GM06990 (cell line): ENCODE results near the gene CYP27B1.

Source experiments
- DNase-seq: peaks from one replicate; pipeline ENCODE4 v3.0.0-alpha.2; 2011; ENCODE audit not compliant: insufficient read length; ENCODE audit errors: extremely low read depth
- H3K27me3 ChIP-seq: replicated peaks from 2 replicates; pipeline ENCODE4 v1.6.0; 2011; ENCODE audit warnings: low read length; ENCODE audit not compliant: control insufficient read depth, insufficient read depth
- H3K36me3 ChIP-seq: 2 replicates; pipeline ENCODE4 v1.5.1; 2011; ENCODE audit warnings: low read length; ENCODE audit not compliant: control insufficient read depth, insufficient read depth
- H3K4me3 ChIP-seq: replicated peaks from 2 replicates; pipeline ENCODE4 v1.5.1; 2011; ENCODE audit warnings: low read depth, mild to moderate bottlenecking, control low read depth, low read length
- TF ChIP-seq, protein P1 (sequence below): IDR thresholded peaks from 2 replicates; pipeline ENCODE4 v1.5.1; 2011; ENCODE audit warnings: low read length, control low read depth, mild to moderate bottlenecking, inconsistent platforms; ENCODE audit not compliant: insufficient read depth, poor library complexity, severe bottlenecking

Gene CYP27B1

DNA sequence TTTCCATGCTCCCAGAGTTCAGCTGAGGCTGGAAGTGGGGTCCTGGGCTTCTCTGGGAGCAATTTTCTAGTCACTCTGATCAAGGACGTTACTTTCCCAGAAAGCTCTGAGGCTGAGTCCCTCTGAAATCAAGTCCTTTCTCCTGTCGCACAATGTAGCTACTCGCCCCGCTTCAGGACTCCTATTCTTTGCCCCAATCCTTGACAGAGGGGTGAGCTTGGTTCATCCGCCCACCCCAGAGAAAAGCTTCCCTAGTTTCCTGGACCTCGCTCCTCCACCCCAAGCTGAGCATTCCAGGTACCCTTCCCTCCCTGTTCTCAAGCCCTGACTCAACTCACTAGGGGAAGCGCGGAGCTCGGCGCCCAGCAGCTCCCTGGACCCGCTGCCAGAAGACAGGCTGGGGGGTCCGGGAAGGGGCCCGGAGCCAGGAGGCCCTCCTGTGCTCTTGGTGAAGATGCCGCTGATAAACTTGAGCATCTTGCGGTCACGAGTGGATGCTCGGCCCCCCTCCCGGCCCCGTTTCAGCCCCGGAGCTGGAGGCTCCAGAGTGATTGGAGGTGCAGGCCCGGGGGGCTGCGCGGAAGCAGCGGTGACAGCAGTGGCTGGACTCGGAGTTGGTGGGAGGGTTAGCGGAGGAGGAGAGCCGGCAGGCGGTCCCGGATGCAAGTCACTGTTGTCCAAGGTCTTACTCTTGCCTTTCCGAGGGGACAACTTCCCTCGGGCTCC lies 30.0 kb downstream of the CYP27B1 start:
- DNase-seq = no peak
- peaks cover 14% of the 10 kb centered on the region for H3K36me3 ChIP-seq
- TF ChIP-seq, protein P1, sequence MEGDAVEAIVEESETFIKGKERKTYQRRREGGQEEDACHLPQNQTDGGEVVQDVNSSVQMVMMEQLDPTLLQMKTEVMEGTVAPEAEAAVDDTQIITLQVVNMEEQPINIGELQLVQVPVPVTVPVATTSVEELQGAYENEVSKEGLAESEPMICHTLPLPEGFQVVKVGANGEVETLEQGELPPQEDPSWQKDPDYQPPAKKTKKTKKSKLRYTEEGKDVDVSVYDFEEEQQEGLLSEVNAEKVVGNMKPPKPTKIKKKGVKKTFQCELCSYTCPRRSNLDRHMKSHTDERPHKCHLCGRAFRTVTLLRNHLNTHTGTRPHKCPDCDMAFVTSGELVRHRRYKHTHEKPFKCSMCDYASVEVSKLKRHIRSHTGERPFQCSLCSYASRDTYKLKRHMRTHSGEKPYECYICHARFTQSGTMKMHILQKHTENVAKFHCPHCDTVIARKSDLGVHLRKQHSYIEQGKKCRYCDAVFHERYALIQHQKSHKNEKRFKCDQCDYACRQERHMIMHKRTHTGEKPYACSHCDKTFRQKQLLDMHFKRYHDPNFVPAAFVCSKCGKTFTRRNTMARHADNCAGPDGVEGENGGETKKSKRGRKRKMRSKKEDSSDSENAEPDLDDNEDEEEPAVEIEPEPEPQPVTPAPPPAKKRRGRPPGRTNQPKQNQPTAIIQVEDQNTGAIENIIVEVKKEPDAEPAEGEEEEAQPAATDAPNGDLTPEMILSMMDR = no peak
- no peaks in the 10 kb centered on the region for H3K27me3 ChIP-seq
- H3K4me3 ChIP-seq = no peak overlapping the region

- no peak for DNase-seq
- Histone ChIP-seq H3K27me3 (no peaks in the 10 kb centered on the region), H3K4me3 (no peak overlapping the region), H3K36me3 (peaks cover 15% of the 10 kb centered on the region)
- TF ChIP-seq, protein P1 = no peak
Observed at GRCh38 chr12:57735952-57736740, 30.7 kb downstream of the CYP27B1 start.

DNA sequence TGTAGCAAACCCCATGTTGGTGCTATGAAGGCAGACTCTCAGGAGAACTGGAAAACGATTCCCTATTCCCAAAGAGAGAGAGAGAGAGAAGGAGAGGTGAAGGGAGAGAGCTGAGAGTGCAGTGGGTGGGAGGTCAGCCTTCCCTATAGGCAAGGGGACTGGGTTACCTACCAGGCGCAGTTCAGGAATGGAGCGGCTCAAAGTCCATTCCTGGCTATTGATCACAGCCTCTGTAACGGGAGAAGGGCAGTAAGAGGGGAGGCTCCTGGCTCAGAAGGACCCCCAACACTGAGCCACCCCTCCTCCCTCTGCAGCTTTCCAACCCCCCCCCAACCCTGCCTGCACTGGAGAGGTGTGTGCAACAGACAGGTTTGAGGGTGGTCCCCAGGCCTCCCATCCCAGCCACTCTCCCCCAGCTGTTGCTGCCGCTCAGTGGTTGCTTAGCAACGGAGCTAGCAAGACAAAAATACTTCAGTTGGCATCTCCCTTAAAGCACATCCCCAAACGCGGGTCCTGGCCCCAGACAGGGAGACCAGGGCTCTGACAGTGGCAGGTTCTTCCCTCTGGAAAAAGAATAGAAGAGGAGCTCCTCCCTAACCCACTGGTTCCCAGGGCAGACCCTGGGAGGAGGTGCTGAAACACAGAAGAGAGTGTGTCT lies 31.6 kb downstream of the CYP27B1 start:
- Histone ChIP-seq H3K36me3 (peaks cover 20% of the 10 kb centered on the region), H3K27me3 (no peaks in the 10 kb centered on the region), H3K4me3 (no peak overlapping the region)
- TF ChIP-seq, protein P1 = no peak
- no peak for DNase-seq

GRCh38 chr12:57734591-57734990 lies 32.3 kb downstream of the CYP27B1 start:
- no peaks in the 10 kb centered on the region for H3K27me3 ChIP-seq
- TF ChIP-seq, protein P1 = no peak
- H3K36me3 ChIP-seq = peaks cover 22% of the 10 kb centered on the region
- DNase-seq = no peak
- H3K4me3 ChIP-seq = no peak overlapping the region

DNA sequence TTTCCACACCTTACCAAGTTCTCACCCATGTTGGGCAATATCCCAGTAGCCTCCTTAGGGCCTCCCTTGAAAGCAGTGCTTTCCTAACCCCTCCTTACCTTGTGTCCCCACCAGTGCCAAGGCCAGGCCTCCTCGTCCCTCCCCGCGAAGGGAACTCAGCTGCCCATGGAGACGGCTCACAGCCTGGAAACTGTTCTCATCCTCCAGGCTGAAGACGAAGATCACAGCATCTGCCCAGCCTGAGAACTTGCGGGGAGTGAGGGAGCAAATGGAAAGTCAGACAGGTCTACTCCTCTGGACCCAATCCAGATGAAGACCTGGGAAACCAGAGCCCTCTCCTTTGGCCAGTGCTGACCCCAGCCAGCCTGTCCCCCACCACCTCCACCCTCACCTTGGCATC lies 33.0 kb downstream of the CYP27B1 start:
- no peak overlapping the region for H3K4me3 ChIP-seq
- H3K27me3 ChIP-seq = no peaks in the 10 kb centered on the region
- DNase-seq = no peak
- H3K36me3 ChIP-seq = peaks cover 24% of the 10 kb centered on the region
- TF ChIP-seq, protein P1 = no peak
